Measurements from ENCODE around the gene NCAPH2.

NCAPH2 gene

DNA sequence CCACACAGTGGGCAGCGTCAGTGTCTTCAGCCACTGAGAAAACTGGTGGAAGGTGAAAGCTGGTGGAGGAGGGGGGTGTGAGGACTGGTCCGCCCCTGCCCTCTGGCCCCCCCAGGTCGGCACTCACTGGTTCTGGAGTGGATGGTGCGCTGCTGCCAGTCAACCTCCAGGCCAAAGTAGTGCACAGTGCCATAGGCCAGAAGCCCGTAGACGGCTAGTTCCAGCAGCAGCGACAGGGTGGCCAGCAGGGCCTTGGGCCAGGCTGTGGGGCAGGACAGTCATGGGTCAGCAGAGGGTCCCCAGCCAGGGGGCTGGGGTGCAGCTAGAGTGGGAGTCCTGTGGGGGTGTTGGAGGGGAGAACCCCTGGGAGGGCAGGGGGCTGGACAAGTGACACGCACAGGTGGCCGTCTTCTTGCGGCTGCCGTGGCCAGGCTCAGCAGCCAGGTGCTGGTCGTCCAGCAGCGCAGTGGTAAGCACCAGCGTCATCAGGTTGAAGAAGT is 2.7 kb upstream of the NCAPH2 start:
- Histone ChIP-seq H3K4me1 (ENCODE audit: control insufficient read depth, insufficient read depth, low read length) (peaks cover 8% of the 10 kb centered on the region), H3K4me3 (ENCODE audit: low read depth, low read length) (no peak overlapping the region), H3K36me3 (ENCODE audit: control insufficient read depth in 2 of 2, insufficient read depth in 1 of 2, low read length in 2 of 2) (peaks cover 0 to 37% of the 10 kb centered on the region in 2 experiments; a peak in 2 of 3 replicates), H3K9me3 (ENCODE audit: control insufficient read depth, insufficient read depth, low read depth, low read length) (no peaks in the 10 kb centered on the region), H3K27ac (ENCODE audit: extremely low read depth, low read depth, low read length) (no peak overlapping the region)
- ChIA-PET POLR2A (interaction anchor here (1.0 kb wide), 1 partner anchor 57 kb away, joined by 3 read pairs; the partner anchor contains the start of gene SYCE3), CTCF (no interaction called here)
- TF ChIP-seq GLIS2 (tag by site-specific recombination; IDR thresholded peaks at IDR 0.05) (peak; percentile 23; the same call in 1 of the 2 replicates), ZNF514 (tag by site-specific recombination; IDR thresholded peaks at IDR 0.05) (no peak)

DNA sequence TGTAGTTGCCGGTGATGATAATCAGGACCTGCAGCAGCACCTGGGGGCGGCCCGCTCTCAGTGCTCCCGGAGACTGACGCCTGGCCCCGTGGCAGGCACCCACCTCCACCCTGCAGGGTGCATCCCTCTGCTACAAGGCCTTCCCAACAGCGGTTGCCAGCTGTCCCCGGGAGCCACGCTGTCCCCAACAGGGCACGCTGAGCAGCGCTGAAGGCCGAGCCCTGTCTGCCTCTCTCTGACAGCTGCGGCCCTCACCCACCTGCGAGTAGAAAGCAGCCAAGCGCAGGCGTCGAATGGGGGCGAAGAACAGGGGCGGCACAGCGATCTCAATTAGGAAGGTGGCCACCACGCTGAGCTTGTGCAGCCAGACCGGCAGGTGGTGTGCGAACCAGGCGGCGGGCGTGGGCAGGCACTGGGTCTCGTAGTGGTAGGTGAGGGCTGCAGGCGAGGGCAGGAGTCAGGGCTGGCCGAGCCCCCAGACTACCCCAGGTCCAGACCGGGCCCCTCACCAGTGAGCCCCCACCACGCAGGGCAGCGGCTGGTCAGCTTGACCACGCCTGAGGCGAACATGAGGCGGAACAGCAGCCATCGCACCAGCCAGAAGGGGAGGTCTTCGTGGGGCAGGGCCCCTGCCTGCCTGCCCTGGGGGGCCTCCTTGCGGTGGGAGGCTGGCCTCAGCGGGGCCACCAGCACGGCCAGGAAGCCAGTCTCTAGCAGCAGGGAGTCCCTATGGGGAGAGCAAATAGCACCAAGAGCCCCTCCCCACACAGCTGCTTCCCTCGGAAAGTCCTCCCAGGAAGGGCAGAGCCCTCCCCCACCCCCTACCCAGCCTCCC is 2.0 kb upstream of the NCAPH2 start:
- TF ChIP-seq, protein P1, sequence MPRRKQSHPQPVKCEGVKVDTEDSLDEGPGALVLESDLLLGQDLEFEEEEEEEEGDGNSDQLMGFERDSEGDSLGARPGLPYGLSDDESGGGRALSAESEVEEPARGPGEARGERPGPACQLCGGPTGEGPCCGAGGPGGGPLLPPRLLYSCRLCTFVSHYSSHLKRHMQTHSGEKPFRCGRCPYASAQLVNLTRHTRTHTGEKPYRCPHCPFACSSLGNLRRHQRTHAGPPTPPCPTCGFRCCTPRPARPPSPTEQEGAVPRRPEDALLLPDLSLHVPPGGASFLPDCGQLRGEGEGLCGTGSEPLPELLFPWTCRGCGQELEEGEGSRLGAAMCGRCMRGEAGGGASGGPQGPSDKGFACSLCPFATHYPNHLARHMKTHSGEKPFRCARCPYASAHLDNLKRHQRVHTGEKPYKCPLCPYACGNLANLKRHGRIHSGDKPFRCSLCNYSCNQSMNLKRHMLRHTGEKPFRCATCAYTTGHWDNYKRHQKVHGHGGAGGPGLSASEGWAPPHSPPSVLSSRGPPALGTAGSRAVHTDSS (tag by site-specific recombination; IDR thresholded peaks at IDR 0.05): no peak
- TF ChIP-seq GLIS1 (tag by site-specific recombination; IDR thresholded peaks at IDR 0.05): peak; percentile 74
- TF ChIP-seq GLIS2 (tag by site-specific recombination; IDR thresholded peaks at IDR 0.05): peak; percentile 54
- TF ChIP-seq, protein P2, sequence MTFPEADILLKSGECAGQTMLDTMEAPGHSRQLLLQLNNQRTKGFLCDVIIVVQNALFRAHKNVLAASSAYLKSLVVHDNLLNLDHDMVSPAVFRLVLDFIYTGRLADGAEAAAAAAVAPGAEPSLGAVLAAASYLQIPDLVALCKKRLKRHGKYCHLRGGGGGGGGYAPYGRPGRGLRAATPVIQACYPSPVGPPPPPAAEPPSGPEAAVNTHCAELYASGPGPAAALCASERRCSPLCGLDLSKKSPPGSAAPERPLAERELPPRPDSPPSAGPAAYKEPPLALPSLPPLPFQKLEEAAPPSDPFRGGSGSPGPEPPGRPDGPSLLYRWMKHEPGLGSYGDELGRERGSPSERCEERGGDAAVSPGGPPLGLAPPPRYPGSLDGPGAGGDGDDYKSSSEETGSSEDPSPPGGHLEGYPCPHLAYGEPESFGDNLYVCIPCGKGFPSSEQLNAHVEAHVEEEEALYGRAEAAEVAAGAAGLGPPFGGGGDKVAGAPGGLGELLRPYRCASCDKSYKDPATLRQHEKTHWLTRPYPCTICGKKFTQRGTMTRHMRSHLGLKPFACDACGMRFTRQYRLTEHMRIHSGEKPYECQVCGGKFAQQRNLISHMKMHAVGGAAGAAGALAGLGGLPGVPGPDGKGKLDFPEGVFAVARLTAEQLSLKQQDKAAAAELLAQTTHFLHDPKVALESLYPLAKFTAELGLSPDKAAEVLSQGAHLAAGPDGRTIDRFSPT (tag by site-specific recombination; IDR thresholded peaks at IDR 0.05): peak; percentile 38; the same call in 1 of the 2 replicates
- TF ChIP-seq ZIC2 (tag by site-specific recombination; IDR thresholded peaks at IDR 0.05): peak; percentile 84
- peak; percentile 33; the same call in 1 of the 2 replicates for TF ChIP-seq ZNF341 (tag by site-specific recombination; IDR thresholded peaks at IDR 0.05; ENCODE audit: low read depth)
- TF ChIP-seq, protein P3, sequence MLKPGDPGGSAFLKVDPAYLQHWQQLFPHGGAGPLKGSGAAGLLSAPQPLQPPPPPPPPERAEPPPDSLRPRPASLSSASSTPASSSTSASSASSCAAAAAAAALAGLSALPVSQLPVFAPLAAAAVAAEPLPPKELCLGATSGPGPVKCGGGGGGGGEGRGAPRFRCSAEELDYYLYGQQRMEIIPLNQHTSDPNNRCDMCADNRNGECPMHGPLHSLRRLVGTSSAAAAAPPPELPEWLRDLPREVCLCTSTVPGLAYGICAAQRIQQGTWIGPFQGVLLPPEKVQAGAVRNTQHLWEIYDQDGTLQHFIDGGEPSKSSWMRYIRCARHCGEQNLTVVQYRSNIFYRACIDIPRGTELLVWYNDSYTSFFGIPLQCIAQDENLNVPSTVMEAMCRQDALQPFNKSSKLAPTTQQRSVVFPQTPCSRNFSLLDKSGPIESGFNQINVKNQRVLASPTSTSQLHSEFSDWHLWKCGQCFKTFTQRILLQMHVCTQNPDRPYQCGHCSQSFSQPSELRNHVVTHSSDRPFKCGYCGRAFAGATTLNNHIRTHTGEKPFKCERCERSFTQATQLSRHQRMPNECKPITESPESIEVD (tag by site-specific recombination; IDR thresholded peaks at IDR 0.05): no peak
- no peak overlapping the region for H3K27ac ChIP-seq (ENCODE audit: extremely low read depth, low read depth, low read length)
- H3K9me3 ChIP-seq (ENCODE audit: control insufficient read depth, insufficient read depth, low read depth, low read length): no peaks in the 10 kb centered on the region
- peak overlapping the region; percentile 63 for H3K4me3 ChIP-seq (ENCODE audit: low read depth, low read length)
- POLR2A ChIA-PET: interaction anchor here (1.0 to 6.0 kb wide), 3 partner anchors 7 to 57 kb away, joined by 3 to 189 read pairs (median 33); partner anchors contain the start of genes SCO2 and SYCE3
- CTCF ChIA-PET: interaction anchor here (1.6 kb wide), 1 partner anchor 8 kb away, joined by 13 read pairs; no protein-coding TSS in a partner anchor
- H3K36me3 ChIP-seq (ENCODE audit: control insufficient read depth in 2 of 2, insufficient read depth in 1 of 2, low read length in 2 of 2): peaks cover 0 to 40% of the 10 kb centered on the region in 2 experiments; a peak in 2 of 3 replicates
- peaks cover 8% of the 10 kb centered on the region for H3K4me1 ChIP-seq (ENCODE audit: control insufficient read depth, insufficient read depth, low read length)

DNA sequence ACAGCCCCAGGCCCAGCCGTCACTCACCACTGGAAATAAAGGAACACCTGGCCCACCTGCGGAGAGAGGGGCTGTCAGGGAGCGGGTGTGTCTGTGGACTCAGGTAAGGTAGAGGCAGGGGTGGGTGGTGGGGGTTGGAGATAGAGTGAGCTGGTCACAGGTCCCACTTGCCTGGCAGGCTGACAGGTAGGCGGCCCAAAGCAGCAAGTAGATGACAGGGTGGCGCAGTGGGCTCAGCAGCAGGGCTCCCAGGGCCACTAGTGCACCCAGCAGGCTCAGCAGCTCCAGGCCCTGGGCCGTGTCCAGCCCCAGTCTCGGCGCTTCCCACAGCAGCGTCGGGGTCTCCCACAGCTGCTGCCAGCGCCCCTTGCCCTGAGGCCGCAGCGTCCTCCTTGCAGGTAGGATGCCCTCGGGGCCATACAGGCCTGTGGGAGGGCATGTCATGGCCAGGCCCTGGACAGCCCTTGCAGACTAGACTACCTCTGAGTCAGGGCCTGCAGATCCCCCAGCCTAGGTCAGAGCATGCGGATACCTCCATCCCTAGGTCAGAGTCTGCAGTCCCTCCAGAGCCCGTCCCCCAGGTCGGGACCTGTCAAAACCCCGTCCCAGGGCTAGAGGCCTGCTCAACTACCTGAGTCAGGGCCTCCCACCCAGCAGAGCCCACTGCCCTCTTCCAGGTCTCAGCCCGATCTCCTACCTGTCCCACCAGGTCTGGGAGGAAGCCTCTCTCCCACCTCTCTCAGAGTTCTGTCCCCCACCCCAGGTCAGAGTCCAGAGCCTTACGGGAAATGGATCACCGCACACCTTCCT is 1.2 kb upstream of the NCAPH2 start:
- ChIA-PET POLR2A (interaction anchor here (0.6 to 6.0 kb wide), 5 partner anchors 8 to 56 kb away, joined by 3 to 189 read pairs (median 7); partner anchors contain the start of genes SCO2 and SYCE3), CTCF (interaction anchor here (0.5 to 1.6 kb wide), 2 partner anchors 9 to 11 kb away, joined by 3 to 13 read pairs; no protein-coding TSS in a partner anchor)
- Histone ChIP-seq H3K9me3 (ENCODE audit: control insufficient read depth, insufficient read depth, low read depth, low read length) (no peaks in the 10 kb centered on the region), H3K4me3 (ENCODE audit: low read depth, low read length) (peak overlapping the region; percentile 63), H3K27ac (ENCODE audit: extremely low read depth, low read depth, low read length) (peak overlapping the region; percentile 94), H3K4me1 (ENCODE audit: control insufficient read depth, insufficient read depth, low read length) (peaks cover 8% of the 10 kb centered on the region), H3K36me3 (ENCODE audit: control insufficient read depth in 2 of 2, insufficient read depth in 1 of 2, low read length in 2 of 2) (peaks cover 0 to 41% of the 10 kb centered on the region in 2 experiments; a peak in 2 of 3 replicates)
- TF ChIP-seq, protein P4, sequence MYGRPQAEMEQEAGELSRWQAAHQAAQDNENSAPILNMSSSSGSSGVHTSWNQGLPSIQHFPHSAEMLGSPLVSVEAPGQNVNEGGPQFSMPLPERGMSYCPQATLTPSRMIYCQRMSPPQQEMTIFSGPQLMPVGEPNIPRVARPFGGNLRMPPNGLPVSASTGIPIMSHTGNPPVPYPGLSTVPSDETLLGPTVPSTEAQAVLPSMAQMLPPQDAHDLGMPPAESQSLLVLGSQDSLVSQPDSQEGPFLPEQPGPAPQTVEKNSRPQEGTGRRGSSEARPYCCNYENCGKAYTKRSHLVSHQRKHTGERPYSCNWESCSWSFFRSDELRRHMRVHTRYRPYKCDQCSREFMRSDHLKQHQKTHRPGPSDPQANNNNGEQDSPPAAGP (tag by site-specific recombination; IDR thresholded peaks at IDR 0.05): no peak
- TF ChIP-seq KLF8 (tag by site-specific recombination; IDR thresholded peaks at IDR 0.05) (0 out of 2 replicates have a peak, but pooled peaks have one; percentile 28), ZNF169 (tag by site-specific recombination; IDR thresholded peaks at IDR 0.05) (no peak), ZNF423 (tag by site-specific recombination; IDR thresholded peaks at IDR 0.05) (no peak), GLIS1 (tag by site-specific recombination; IDR thresholded peaks at IDR 0.05) (no peak), ZNF561 (tag by site-specific recombination; IDR thresholded peaks at IDR 0.05; ENCODE audit: borderline replicate concordance) (no peak), REPIN1 (tag by site-specific recombination; IDR thresholded peaks at IDR 0.05; ENCODE audit: low read depth) (no peak), ZSCAN16 (tag by site-specific recombination; IDR thresholded peaks at IDR 0.05) (no peak), SALL2 (tag by site-specific recombination; IDR thresholded peaks at IDR 0.05; ENCODE audit: borderline replicate concordance) (no peak), SETDB1 (IDR thresholded peaks at IDR 0.05; ENCODE audit: insufficient read length, low read length) (no peak), YY1 (tag by site-specific recombination; IDR thresholded peaks at IDR 0.05) (no peak)
- TF ChIP-seq, protein P5, sequence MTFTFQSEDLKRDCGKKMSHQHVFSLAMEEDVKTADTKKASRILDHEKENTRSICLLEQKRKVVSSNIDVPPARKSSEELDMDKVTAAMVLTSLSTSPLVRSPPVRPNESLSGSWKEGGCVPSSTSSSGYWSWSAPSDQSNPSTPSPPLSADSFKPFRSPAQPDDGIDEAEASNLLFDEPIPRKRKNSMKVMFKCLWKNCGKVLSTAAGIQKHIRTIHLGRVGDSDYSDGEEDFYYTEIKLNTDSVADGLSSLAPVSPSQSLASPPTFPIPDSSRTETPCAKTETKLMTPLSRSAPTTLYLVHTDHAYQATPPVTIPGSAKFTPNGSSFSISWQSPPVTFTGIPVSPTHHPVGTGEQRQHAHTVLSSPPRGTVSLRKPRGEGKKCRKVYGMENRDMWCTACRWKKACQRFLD (tag by site-specific recombination; IDR thresholded peaks at IDR 0.05): peak; percentile 33; the same call in 1 of the 2 replicates
